HEK293 (cell line): ENCODE measurements around the gene RSPRY1.

ENCODE experiments used
- CTCF ChIP-seq: fragments of 450-650 bp; formaldehyde crosslinking; IDR thresholded peaks from 2 replicates; pipeline ENCODE4 v1.5.1; 2016; ENCODE audit warnings: missing biosample characterization, missing genetic modification characterization
- GFI1B ChIP-seq: fragments of 450-650 bp; formaldehyde crosslinking; IDR thresholded peaks from 2 replicates; pipeline ENCODE4 v1.5.1; 2016; ENCODE audit warnings: missing biosample characterization, missing genetic modification characterization
- MEIS1 ChIP-seq: sonication (generic); formaldehyde crosslinking; IDR thresholded peaks from 2 replicates; pipeline ENCODE4 v1.8.1; 2022; ENCODE audit warnings: missing genetic modification reagents, mild to moderate bottlenecking, borderline replicate concordance
- MYNN ChIP-seq: fragments of 450-650 bp; formaldehyde crosslinking; IDR thresholded peaks from 2 replicates; pipeline ENCODE4 v1.5.1; 2016; ENCODE audit warnings: missing biosample characterization, missing genetic modification characterization, borderline replicate concordance
- YY2 ChIP-seq: fragments of 450-650 bp; formaldehyde crosslinking; IDR thresholded peaks from 2 replicates; pipeline ENCODE4 v1.5.1; 2016; ENCODE audit warnings: missing biosample characterization, missing genetic modification characterization
- ZBTB7A ChIP-seq: fragments of 450-650 bp; formaldehyde crosslinking; IDR thresholded peaks from 2 replicates; pipeline ENCODE4 v1.5.1; 2016; ENCODE audit warnings: low read depth, missing biosample characterization, missing genetic modification characterization
- ZNF121 ChIP-seq: fragments of 450-650 bp; formaldehyde crosslinking; IDR thresholded peaks from 2 replicates; pipeline ENCODE4 v1.5.1; 2016; ENCODE audit warnings: missing biosample characterization, missing genetic modification characterization
- ZNF132 ChIP-seq: fragments of 450-650 bp; formaldehyde crosslinking; IDR thresholded peaks from 2 replicates; pipeline ENCODE4 v1.5.1; 2017; ENCODE audit warnings: missing biosample characterization, missing genetic modification characterization, borderline replicate concordance
- ZNF274 ChIP-seq, 2 experiments: fragments of 200-500 bp in 1 of 2; fragments of 450-650 bp in 1 of 2; sonication (Bioruptor generic) in 1 of 2; formaldehyde crosslinking in 1 of 2; IDR thresholded peaks; 2 replicates each; pipeline versions ENCODE4 v1.5.1 to v1.6.1; 2014 to 2016; ENCODE audit warnings: borderline replicate concordance in 1 of 2, inconsistent platforms in 1 of 2, low read length in 1 of 2, missing biosample characterization in 1 of 2, missing genetic modification characterization in 1 of 2
- ZNF366 ChIP-seq: fragments of 450-650 bp; formaldehyde crosslinking; conservative IDR thresholded peaks from 2 replicates; pipeline ENCODE4 v1.5.1; 2016; ENCODE audit warnings: missing biosample characterization, missing genetic modification characterization
- ZNF391 ChIP-seq: fragments of 450-650 bp; formaldehyde crosslinking; IDR thresholded peaks from 2 replicates; pipeline ENCODE4 v1.5.1; 2016; ENCODE audit warnings: low read depth, missing biosample characterization, missing genetic modification characterization, borderline replicate concordance
- ZNF768 ChIP-seq: fragments of 450-650 bp; formaldehyde crosslinking; IDR thresholded peaks from 2 replicates; pipeline ENCODE4 v1.5.1; 2018; ENCODE audit warnings: missing biosample characterization, mild to moderate bottlenecking, missing genetic modification characterization
- ZNF776 ChIP-seq: fragments of 450-650 bp; formaldehyde crosslinking; IDR thresholded peaks from 2 replicates; pipeline ENCODE4 v1.5.0; 2017; ENCODE audit warnings: missing biosample characterization, missing genetic modification characterization, borderline replicate concordance
- ZSCAN18 ChIP-seq: fragments of 450-650 bp; formaldehyde crosslinking; IDR thresholded peaks from 2 replicates; pipeline ENCODE4 v1.5.1; 2016; ENCODE audit warnings: missing biosample characterization, missing genetic modification characterization

- TF ChIP-seq ZBTB7A (tag by site-specific recombination) (no peak), CTCF (tag by site-specific recombination) (no peak), ZNF366 (no peak), ZNF391 (no peak), ZNF776 (tag by site-specific recombination) (no peak), GFI1B (tag by site-specific recombination) (no peak), YY2 (tag by site-specific recombination) (no peak), MEIS1 (CRISPR knock-in tag) (no peak), ZSCAN18 (tag by site-specific recombination) (no peak), ZNF132 (tag by site-specific recombination) (no peak), ZNF768 (no peak), MYNN (tag by site-specific recombination) (no peak), ZNF121 (tag by site-specific recombination) (0 out of 2 replicates have a peak, but pooled peaks have one; percentile 35), ZNF274 (IDR thresholded peaks at IDR 0.05; ENCODE audit: low read length) (no peak), ZNF274 (tag by site-specific recombination; IDR thresholded peaks at IDR 0.05; ENCODE audit: borderline replicate concordance) (no peak)
Observed at GRCh38 chr16:57251352-57251751, 65.2 kb downstream of the RSPRY1 start.
